OCI-LY3 (cell line): Measurements from ENCODE around the gene FLNB.
"Not testable (repeated sequence)": the region's sequence is repeated elsewhere in the genome, so short reads cannot be mapped to it uniquely, and the experiment has no call there.

Experiments used
- H2AFZ ChIP-seq: fragments of 200-600, 300-600 bp; shearing (Covaris generic); 2 replicates; pipeline ENCODE4 v1.6.0; 2014; ENCODE audit warnings: antibody characterized with exemption, low read depth, low read length
- H3K27ac ChIP-seq: fragments of 200-600, 300-600 bp; sonication (generic); 2 replicates; pipeline ENCODE4 v1.5.1; 2014; ENCODE audit warnings: mild to moderate bottlenecking, low read length, moderate library complexity, mixed read lengths
- H3K27me3 ChIP-seq: fragments of 200-600, 300-600 bp; sonication (generic); 2 replicates; pipeline ENCODE4 v1.6.1; 2014; ENCODE audit warnings: low read depth, low read length, mixed read lengths
- H3K36me3 ChIP-seq: fragments of 200-600, 300-600 bp; sonication (generic); replicated peaks from 2 replicates; pipeline ENCODE3; 2014; ENCODE audit warnings: low read depth, low read length, mixed read lengths
- H3K4me1 ChIP-seq: fragments of 300-600, 200-600 bp; sonication (generic); 2 replicates; pipeline ENCODE4 v1.6.1; 2014; ENCODE audit warnings: low read length, mixed read lengths
- H3K4me2 ChIP-seq: fragments of 200-600, 300-600 bp; sonication (generic); 2 replicates; pipeline ENCODE4 v1.6.1; 2014; ENCODE audit warnings: low read length, mixed read lengths
- H3K4me3 ChIP-seq: fragments of 300-600, 200-600 bp; sonication (generic); 2 replicates; pipeline ENCODE4 v1.5.1; 2014; ENCODE audit warnings: antibody characterized with exemption, mild to moderate bottlenecking, low read length, moderate library complexity
- H3K79me2 ChIP-seq: fragments of 300-600, 200-600 bp; shearing (Covaris generic); 2 replicates; pipeline ENCODE4 v1.6.1; 2014; ENCODE audit warnings: mild to moderate bottlenecking, low read length, mixed read lengths
- H3K9ac ChIP-seq: fragments of 300-600, 200-600 bp; shearing (Covaris generic); 2 replicates; pipeline ENCODE4 v1.6.0; 2014; ENCODE audit warnings: mild to moderate bottlenecking, low read length, moderate library complexity
- H3K9me3 ChIP-seq: fragments of 200-600, 300-600 bp; shearing (Covaris generic); 2 replicates; pipeline ENCODE4 v1.6.1; 2014; ENCODE audit warnings: low read length, mixed read lengths; ENCODE audit not compliant: insufficient read depth
- H4K20me1 ChIP-seq: fragments of 200-600, 300-600 bp; sonication (generic); 2 replicates; pipeline ENCODE4 v1.6.1; 2016; ENCODE audit warnings: low read length, mixed read lengths; ENCODE audit not compliant: insufficient read depth
- CTCF ChIP-seq: fragments of 200-600, 300-600 bp; sonication (generic); IDR thresholded peaks from 2 replicates; pipeline ENCODE4 v1.5.1; 2014; ENCODE audit warnings: antibody characterized with exemption, low read length, low read depth
- EZH2phosphoT487 ChIP-seq: fragments of 200-600 bp; shearing (Covaris generic); IDR thresholded peaks from 2 replicates; pipeline ENCODE4 v1.6.1; 2018; ENCODE audit warnings: antibody characterized with exemption, mixed run types, low read depth

Gene FLNB

DNA sequence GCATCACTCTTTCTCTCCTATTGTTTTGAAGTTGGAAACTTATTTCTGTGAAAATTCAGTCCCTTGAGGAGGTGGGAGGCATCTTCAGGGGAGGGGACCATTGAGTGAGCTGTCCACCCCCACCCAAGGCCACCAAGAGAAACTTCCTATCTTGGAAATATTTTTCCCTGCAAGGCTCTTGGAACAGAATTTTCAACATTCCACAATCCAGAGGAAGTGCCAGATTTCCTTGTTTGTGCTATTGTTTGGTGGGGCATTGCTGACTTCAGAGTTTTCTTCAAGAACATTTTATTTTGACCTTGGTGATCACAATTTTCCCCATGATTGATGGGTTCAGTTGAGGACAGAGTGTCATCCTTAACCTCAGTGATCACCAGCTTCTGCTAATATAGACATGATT is 190.6 kb downstream of the FLNB start:
- Histone ChIP-seq H3K36me3 (peaks cover 17% of the 10 kb centered on the region), H4K20me1 (no peaks in the 10 kb centered on the region), H3K9me3 (peaks cover 22% of the 10 kb centered on the region), H3K27ac (peak overlapping the region; percentile 73), H3K9ac (0 out of 2 replicates have a peak overlapping the region, but pooled peaks have one; percentile 1), H3K79me2 (no peaks in the 10 kb centered on the region), H3K4me1 (peaks cover 69% of the 10 kb centered on the region), H3K27me3 (no peaks in the 10 kb centered on the region), H3K4me3 (no peak overlapping the region), H3K4me2 (peak overlapping the region; percentile 2; the same call in 1 of the 2 replicates), H2AFZ (no peak overlapping the region)
- TF ChIP-seq CTCF (no peak), EZH2phosphoT487 (no peak)

DNA sequence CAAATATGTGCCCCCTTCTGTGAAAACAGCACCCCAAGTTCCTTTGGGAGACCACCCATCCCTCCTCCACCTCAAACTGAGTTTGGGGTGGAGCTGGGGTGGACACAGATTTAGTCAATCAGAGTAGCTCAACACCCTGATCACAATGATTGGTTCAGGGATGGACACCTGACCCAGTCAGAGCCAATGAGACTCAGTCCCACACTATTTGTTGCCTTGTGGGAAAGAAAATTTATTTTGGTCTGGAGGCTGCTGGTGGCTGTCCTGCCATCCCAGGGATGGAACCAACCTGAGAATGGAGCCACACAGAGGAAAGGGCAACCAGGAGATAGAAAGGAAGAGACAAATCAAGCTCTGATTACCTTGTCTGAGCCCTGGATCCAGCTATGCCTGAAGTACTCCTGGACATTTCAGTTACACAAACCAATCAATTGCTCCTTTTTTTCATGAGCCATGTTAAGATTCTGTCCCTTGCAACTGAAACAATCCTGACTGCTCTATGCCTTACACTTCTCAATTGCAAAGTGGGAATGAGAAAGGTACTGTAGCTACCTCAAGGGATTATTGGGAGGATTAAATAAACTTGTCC is 192.0 kb downstream of the FLNB start:
- Histone ChIP-seq H3K79me2 (no peaks in the 10 kb centered on the region), H3K4me2 (peak overlapping the region; percentile 50), H3K27me3 (no peaks in the 10 kb centered on the region), H3K4me3 (no peak overlapping the region), H3K9me3 (peaks cover 22% of the 10 kb centered on the region), H3K4me1 (peaks cover 69% of the 10 kb centered on the region), H3K9ac (no peak overlapping the region; the same call in 1 of the 2 replicates), H4K20me1 (no peaks in the 10 kb centered on the region), H3K36me3 (peaks cover 17% of the 10 kb centered on the region), H3K27ac (peak overlapping the region; percentile 73), H2AFZ (no peak overlapping the region)
- no peak for TF ChIP-seq EZH2phosphoT487
- TF ChIP-seq CTCF: no peak

DNA sequence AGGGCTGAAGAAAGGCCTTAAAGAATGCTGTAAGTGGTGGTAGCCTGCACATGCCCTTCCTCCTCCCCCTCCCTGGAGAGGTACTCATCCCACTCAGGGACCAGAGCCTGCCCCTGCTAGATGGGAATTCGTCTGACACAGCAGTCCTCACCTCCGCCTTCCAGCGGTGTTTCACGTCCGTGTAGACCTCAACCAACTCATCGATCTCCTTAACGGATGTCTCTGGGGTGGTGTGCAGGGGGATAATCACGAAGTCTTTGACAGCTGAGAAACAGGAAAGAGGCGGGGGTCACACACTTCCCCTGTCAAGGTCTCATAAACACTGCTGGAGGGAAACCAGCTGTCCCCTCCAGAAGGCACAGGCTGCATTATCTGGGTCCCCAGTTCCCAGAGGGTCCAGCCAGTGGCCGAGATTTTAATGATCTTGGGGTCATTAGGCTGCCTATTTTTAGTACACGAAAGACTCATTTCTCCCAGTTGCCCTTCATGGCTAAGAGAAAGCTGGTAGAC is 192.7 kb downstream of the FLNB start:
- Histone ChIP-seq H3K4me1 (peaks cover 68% of the 10 kb centered on the region), H3K4me3 (no peak overlapping the region), H3K4me2 (no peak overlapping the region), H3K36me3 (peaks cover 13% of the 10 kb centered on the region), H4K20me1 (no peaks in the 10 kb centered on the region), H3K79me2 (no peaks in the 10 kb centered on the region), H3K27ac (peak overlapping the region; percentile 73; the same call in 1 of the 2 replicates), H2AFZ (no peak overlapping the region), H3K9ac (no peak overlapping the region), H3K9me3 (peaks cover 19% of the 10 kb centered on the region), H3K27me3 (no peaks in the 10 kb centered on the region)
- TF ChIP-seq EZH2phosphoT487 (no peak), CTCF (no peak)

- H2AFZ ChIP-seq, H3K27me3 ChIP-seq, H4K20me1 ChIP-seq, H3K79me2 ChIP-seq, H3K9ac ChIP-seq, H3K4me3 ChIP-seq, H3K27ac ChIP-seq, H3K4me2 ChIP-seq: not testable (repeated sequence)
- Histone ChIP-seq H3K9me3 (peaks cover 16% of the 10 kb centered on the region; the same call in 1 of the 2 replicates), H3K36me3 (peaks cover 11% of the 10 kb centered on the region), H3K4me1 (peaks cover 65% of the 10 kb centered on the region)
Measured at GRCh38 chr3:58201451-58201850, 193.2 kb downstream of the FLNB start.
